K562 (cell line): ENCODE measurements around the gene LSM8. TPM values are rescaled to one million over a fixed set of nuclear protein-coding genes. Genes with fewer than 3 reads are reported as not detected.
A peak's percentile ranks its signal among the peaks of the same experiment; 100 is the strongest.

Experiments used
- ATAC-seq: fragments of 200-7000 bp; cut with Tn5 transposase; 3 replicates; pipeline ENCODE4 v1.9.1; 2020; ENCODE audit warnings: moderate library complexity
- BruUV-seq: library from RNA; stranded (reverse); fragments of 400-500 nt; replicated peaks from 2 replicates; lab custom pipeline; 2021; lab: Mats Ljungman, UMichigan
- CTCF ChIA-PET: fragments of 300-600 bp; formaldehyde crosslinking; extraction: SDS; loops from one replicate; lab custom pipeline; 2021; ENCODE audit warnings: low intra/inter-chr PET ratio; lab: Yijun Ruan, JAX
- POLR2A ChIA-PET: fragments of 300-600, 350-650 bp; sonication (Branson Sonifier 250); formaldehyde crosslinking; extraction: SDS; loops from one replicate; lab custom pipeline; 2021; ENCODE audit warnings: antibody characterized with exemption, inconsistent platforms; lab: Yijun Ruan, JAX
- DNase-seq, 4 experiments: peaks; one replicate each; pipeline versions ENCODE4 v3.0.0 to v3.0.0-alpha.2; 2011 to 2018; ENCODE audit warnings: low spot score in 3 of 4, mixed read lengths in 3 of 4; ENCODE audit errors: extremely low read depth in 1 of 4
- FAIRE-seq: peaks from 2 replicates; lab custom pipeline; 2011; peaks lifted over from hg19 to GRCh38; lab: Jason Lieb, UNC
- H2AFZ ChIP-seq: 2 replicates; pipeline ENCODE4 v1.6.0; 2011; ENCODE audit warnings: low read depth, low read length, control low read depth, inconsistent platforms
- H3K27ac ChIP-seq: fragments of 200-600 bp; 3 replicates; pipeline ENCODE4 v1.8.0; 2011; ENCODE audit warnings: low read depth, mild to moderate bottlenecking, control low read depth, inconsistent platforms, low read length, moderate library complexity, mixed read lengths; ENCODE audit errors: extremely low read depth
- H3K27me3 ChIP-seq, 2 experiments: fragments of 300-600 bp in 1 of 2; 2 replicates in 1 of 2; 3 replicates in 1 of 2; pipeline versions ENCODE4 v1.6.0 to v1.8.0; 2011; ENCODE audit warnings: inconsistent platforms in 2 of 2, low read length in 2 of 2, mild to moderate bottlenecking in 1 of 2, mixed read lengths in 1 of 2, moderate library complexity in 1 of 2; ENCODE audit not compliant: control insufficient read depth in 2 of 2, insufficient read depth in 2 of 2
- H3K36me3 ChIP-seq: fragments of 300-600 bp; 3 replicates; pipeline ENCODE4 v1.8.0; 2011; ENCODE audit warnings: mild to moderate bottlenecking, low read length, inconsistent platforms; ENCODE audit not compliant: control insufficient read depth, insufficient read depth
- H3K4me1 ChIP-seq, 2 experiments: fragments of 200-600 bp in 1 of 2; replicated peaks in 1 of 2; 2 replicates in 1 of 2; 3 replicates in 1 of 2; pipeline versions ENCODE4 v1.5.1 to v1.8.0; 2011; ENCODE audit warnings: inconsistent platforms in 2 of 2, low read length in 2 of 2, mild to moderate bottlenecking in 1 of 2, mixed read lengths in 1 of 2, moderate library complexity in 1 of 2; ENCODE audit not compliant: control insufficient read depth in 2 of 2, insufficient read depth in 2 of 2
- H3K4me2 ChIP-seq: 2 replicates; pipeline ENCODE4 v1.6.1; 2011; ENCODE audit warnings: low read length, control low read depth, inconsistent platforms, mixed read lengths; ENCODE audit not compliant: insufficient read depth
- H3K4me3 ChIP-seq: fragments of 200-600 bp; sonication (generic), shearing (Covaris generic); 2 replicates; pipeline ENCODE4 v1.5.1; 2016; ENCODE audit warnings: control low read depth, inconsistent platforms
- H3K79me2 ChIP-seq: fragments of 200-600 bp; 3 replicates; pipeline ENCODE4 v1.8.0; 2011; ENCODE audit warnings: low read length, inconsistent platforms; ENCODE audit not compliant: control insufficient read depth, insufficient read depth
- H3K9ac ChIP-seq, 2 experiments: 2 replicates each; pipeline versions ENCODE4 v1.6.0 to v1.6.1; 2011; ENCODE audit warnings: low read depth in 2 of 2, low read length in 2 of 2, control low read depth in 1 of 2, inconsistent platforms in 1 of 2, mild to moderate bottlenecking in 1 of 2, mixed read lengths in 1 of 2; ENCODE audit not compliant: insufficient read depth in 1 of 2
- H3K9me1 ChIP-seq: one replicate; pipeline ENCODE4 v1.6.0; 2011; ENCODE audit warnings: inconsistent platforms, mild to moderate bottlenecking, low read length, moderate library complexity; ENCODE audit not compliant: control insufficient read depth, insufficient read depth
- H3K9me3 ChIP-seq: replicated peaks from 2 replicates; pipeline ENCODE4 v1.5.1; 2011; ENCODE audit warnings: low read depth, low read length, inconsistent platforms; ENCODE audit not compliant: control insufficient read depth, insufficient read depth
- H4K20me1 ChIP-seq: replicated peaks from 2 replicates; pipeline ENCODE4 v1.6.1; 2011; ENCODE audit warnings: low read length, inconsistent platforms, mixed read lengths; ENCODE audit not compliant: control insufficient read depth, insufficient read depth
- AFF1 ChIP-seq, 2 experiments: fragments of 450-650 bp; IDR thresholded peaks; 2 replicates each; pipeline ENCODE4 v1.6.1; 2018; ENCODE audit warnings: mild to moderate bottlenecking in 2 of 2, low read depth in 1 of 2; ENCODE audit not compliant: partially characterized antibody in 2 of 2
- ARID2 ChIP-seq: fragments of 450-650 bp; IDR thresholded peaks from 2 replicates; pipeline ENCODE4 v1.6.1; 2017; ENCODE audit warnings: antibody characterized with exemption, mild to moderate bottlenecking
- SIRT6 ChIP-seq: IDR thresholded peaks from one replicate; pipeline ENCODE4 v1.6.1; 2012; ENCODE audit warnings: low read depth, mild to moderate bottlenecking, control low read depth, inconsistent platforms, low read length, moderate library complexity
- WGBS: fragments of 100-300 bp; shearing (Covaris generic); methylation state at CpG from one replicate; pipeline ENCODE4 v1.1.6; 2016; ENCODE audit warnings: low coverage, mixed read lengths; ENCODE audit not compliant: insufficient coverage; ENCODE audit errors: missing lambda C conversion rate; 5-methylcytosine and 5-hydroxymethylcytosine counted together
- in situ Hi-C: fragments of 300-500 bp; cut with MboI; formaldehyde crosslinking; loops from 4 replicates; pipeline ENCODE4 v1.15.0; 2018; ENCODE audit warnings: inconsistent platforms, mixed read lengths
- intact Hi-C: fragments of 100-400 bp; cut with micrococcal nuclease; formaldehyde crosslinking; loops from 2 replicates; pipeline ENCODE4 v1.14.2; 2022
- polyA plus RNA-seq, 8 experiments: library from polyadenylated mRNA; depleted of rRNA in 4 of 8; stranded (reverse) in 5 of 8; unstranded in 3 of 8; fragments of >200 nt; fragmentation: Nextera tagmentation in 2 of 8; fragmentation: Illumina TruSeq in 1 of 8; extraction: Ambion mirVana in 2 of 8; extraction: Trizol in 1 of 8; gene quantifications; 2 replicates each; pipeline versions ENCODE4 v1.2.1 to v1.2.3, GENCODE V29; 2011 to 2014; ENCODE audit warnings: inconsistent platforms in 1 of 8, missing spikeins in 1 of 8
- total RNA-seq, 7 experiments: library from RNA; depleted of rRNA in 6 of 7; stranded (reverse); fragments of >200 nt in 6 of 7; fragmentation: Illumina TruSeq in 2 of 7; extraction: Trizol in 2 of 7; gene quantifications; 2 replicates each; pipeline versions ENCODE4 v1.2.1 to v1.2.3, GENCODE V29; 2011 to 2021; ENCODE audit warnings: low replicate concordance in 1 of 7
- TF ChIP-seq, protein P1 (sequence below): fragments of 450-650 bp; formaldehyde crosslinking; IDR thresholded peaks from 2 replicates; pipeline ENCODE4 v1.4.0; 2022; ENCODE audit warnings: missing genetic modification characterization

The LSM8 gene
- total and polyA plus RNA-seq, 9 of the 15 experiments (the other 6 are each of a cell fraction or from before 2014, with no cell fraction given) = 81.5 to 340 (median 180) TPM

GRCh38 chr7:118233799-118234198 lies 49.8 kb downstream of the LSM8 start:
- no peaks in the 10 kb centered on the region for H3K4me1 ChIP-seq

DNA sequence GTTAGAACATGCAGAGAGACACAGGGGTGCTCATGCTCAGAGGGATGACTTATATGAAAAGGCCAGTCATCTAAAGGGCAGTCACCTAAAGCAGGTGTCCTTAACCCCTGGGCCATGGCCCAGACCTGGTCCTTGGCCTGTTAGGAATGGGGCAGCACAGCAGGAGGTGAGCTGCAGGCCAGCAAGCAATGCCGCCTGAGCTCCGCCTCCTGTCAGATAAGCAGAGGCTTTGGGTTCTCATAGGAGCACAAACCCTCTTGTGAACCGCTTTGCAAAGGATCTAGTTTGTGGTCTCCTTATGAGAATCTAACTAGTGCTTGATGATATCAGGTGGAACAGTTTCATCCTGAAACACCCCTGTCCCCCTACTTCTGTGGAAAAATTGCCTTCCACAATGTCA lies 55.0 kb downstream of the LSM8 start:
- no peak overlapping the region for H2AFZ ChIP-seq
- H3K9me3 ChIP-seq = no peaks in the 10 kb centered on the region
- TF ChIP-seq ARID2 = no peak
- TF ChIP-seq AFF1 (IDR thresholded peaks at IDR 0.05; ENCODE audit: low read depth in 1 of 2, partially characterized antibody in 2 of 2) = no peak
- H3K9me1 ChIP-seq = no peaks in the 10 kb centered on the region
- in situ Hi-C loops (no loop called here), intact Hi-C loops (no loop called here)
- 7% methylated on average over 3 of the region's 3 CpGs for WGBS
- no peaks in the 10 kb centered on the region for H3K79me2 ChIP-seq
- H3K4me1 ChIP-seq = no peaks in the 10 kb centered on the region
- H3K36me3 ChIP-seq = no peaks in the 10 kb centered on the region
- ChIA-PET CTCF (no interaction called here), POLR2A (no interaction called here)
- no peak overlapping the region for H3K4me2 ChIP-seq
- no peak for DNase-seq
- H3K27me3 ChIP-seq = no peaks in the 10 kb centered on the region
- H3K4me3 ChIP-seq = no peak overlapping the region
- no peak overlapping the region for H3K9ac ChIP-seq
- peak; percentile 47 for ATAC-seq
- FAIRE-seq = no peak
- no peaks in the 10 kb centered on the region for H4K20me1 ChIP-seq
- no TSS peak for BruUV-seq
- H3K27ac ChIP-seq = no peak overlapping the region

More at GRCh38 chr7:118233799-118234198, 49.8 kb downstream of the LSM8 start:
- TF ChIP-seq SIRT6 = no peak
- TF ChIP-seq, protein P1, sequence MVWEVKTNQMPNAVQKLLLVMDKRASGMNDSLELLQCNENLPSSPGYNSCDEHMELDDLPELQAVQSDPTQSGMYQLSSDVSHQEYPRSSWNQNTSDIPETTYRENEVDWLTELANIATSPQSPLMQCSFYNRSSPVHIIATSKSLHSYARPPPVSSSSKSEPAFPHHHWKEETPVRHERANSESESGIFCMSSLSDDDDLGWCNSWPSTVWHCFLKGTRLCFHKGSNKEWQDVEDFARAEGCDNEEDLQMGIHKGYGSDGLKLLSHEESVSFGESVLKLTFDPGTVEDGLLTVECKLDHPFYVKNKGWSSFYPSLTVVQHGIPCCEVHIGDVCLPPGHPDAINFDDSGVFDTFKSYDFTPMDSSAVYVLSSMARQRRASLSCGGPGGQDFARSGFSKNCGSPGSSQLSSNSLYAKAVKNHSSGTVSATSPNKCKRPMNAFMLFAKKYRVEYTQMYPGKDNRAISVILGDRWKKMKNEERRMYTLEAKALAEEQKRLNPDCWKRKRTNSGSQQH (CRISPR knock-in tag) = no peak
- intact Hi-C loops = no loop called here
- no peak overlapping the region for H3K4me3 ChIP-seq
- in situ Hi-C loops = no loop called here
- no peaks in the 10 kb centered on the region for H3K36me3 ChIP-seq
- ChIA-PET CTCF (interaction anchor here (0.7 kb wide), 1 partner anchor 15 kb away, joined by 4 read pairs; no protein-coding TSS in a partner anchor), POLR2A (no interaction called here)
- no peaks in the 10 kb centered on the region for H3K27me3 ChIP-seq
- no TSS peak for BruUV-seq
- FAIRE-seq = no peak
- H3K79me2 ChIP-seq = no peaks in the 10 kb centered on the region
- no peak overlapping the region for H3K27ac ChIP-seq
- DNase-seq = no peak
- 8% methylated on average over 1 of the region's 1 CpG for WGBS
- no peaks in the 10 kb centered on the region for H3K9me1 ChIP-seq
- H2AFZ ChIP-seq = no peak overlapping the region
- H3K9ac ChIP-seq = no peak overlapping the region
- no peak for ATAC-seq
- no peaks in the 10 kb centered on the region for H4K20me1 ChIP-seq
- H3K9me3 ChIP-seq = no peaks in the 10 kb centered on the region
- H3K4me2 ChIP-seq = no peak overlapping the region
